ENCODE measurements around the gene PLLP.
A peak's percentile ranks its signal among the peaks of the same experiment; 100 is the strongest.

Gene PLLP

GRCh38 chr16:57252148-57252721 lies 32.2 kb downstream of the PLLP start:
- DNase-seq = no peak

- DNase-seq = no peak
Observed at GRCh38 chr16:57251352-57251751, 33.1 kb downstream of the PLLP start.

- no peak for DNase-seq
Observed at GRCh38 chr16:57245472-57246113, 38.9 kb downstream of the PLLP start.

- DNase-seq = peak; percentile 97
Observed at GRCh38 chr16:57244767-57245471, 39.6 kb downstream of the PLLP start, which contains the start of gene ARL2BP. ARL2BP (plus strand) TSS chr16:57245259; CDS start chr16:57245368, 109 bp downstream.

GRCh38 chr16:57244463-57244766 lies 40.1 kb downstream of the PLLP start:
- no peak for DNase-seq

- no peak for DNase-seq
Observed at GRCh38 chr16:57242650-57243049, 41.8 kb downstream of the PLLP start.

GRCh38 chr16:57240851-57241250 lies 43.6 kb downstream of the PLLP start:
- DNase-seq = no peak

GRCh38 chr16:57239107-57239506 lies 45.4 kb downstream of the PLLP start:
- no peak for DNase-seq

- DNase-seq = no peak
Observed at GRCh38 chr16:57238682-57239081, 45.8 kb downstream of the PLLP start.

- DNase-seq = no peak
Observed at GRCh38 chr16:57236022-57236350, 48.5 kb downstream of the PLLP start.

GRCh38 chr16:57235128-57236021 lies 49.1 kb downstream of the PLLP start:
- peak; percentile 80 for DNase-seq

- DNase-seq = no peak
Observed at GRCh38 chr16:57234707-57235092, 49.8 kb downstream of the PLLP start.

- no peak for DNase-seq
Observed at GRCh38 chr16:57233944-57234706, 50.3 kb downstream of the PLLP start.

- DNase-seq = no peak
Observed at GRCh38 chr16:57231821-57232350, 52.6 kb downstream of the PLLP start.

GRCh38 chr16:57229079-57229478 lies 55.4 kb downstream of the PLLP start:
- no peak for DNase-seq

GRCh38 chr16:57226701-57227621 lies 57.5 kb downstream of the PLLP start:
- no peak for DNase-seq

GRCh38 chr16:57225978-57226377 lies 58.5 kb downstream of the PLLP start:
- DNase-seq = no peak

GRCh38 chr16:57224651-57225335 lies 59.7 kb downstream of the PLLP start:
- no peak for DNase-seq

GRCh38 chr16:57223057-57223456 lies 61.4 kb downstream of the PLLP start:
- no peak for DNase-seq

- DNase-seq = no peak
Observed at GRCh38 chr16:57216968-57217367, 67.5 kb downstream of the PLLP start.

GRCh38 chr16:57213462-57213861 lies 71.0 kb downstream of the PLLP start:
- DNase-seq = no peak

Measured in stimulated activated CD4-positive, alpha-beta T cell treated with anti-CD3 and anti-CD28 coated beads, Interleukin-1b, Interleukin-23, amount 100 ng/mL, for 48 hours (primary cell).